ENCODE data around the gene MRPL42. TPM values are rescaled to one million over a fixed set of nuclear protein-coding genes. Genes with fewer than 3 reads are reported as not detected.
A peak's percentile ranks its signal among the peaks of the same experiment; 100 is the strongest.
"Not testable (repeated sequence)": the region's sequence is repeated elsewhere in the genome, so short reads cannot be mapped to it uniquely, and the experiment has no call there.

MRPL42 gene
- total and polyA plus RNA-seq, 4 experiments from 2014 or later: 40.1 to 92.8 (median 59.4) TPM

GRCh38 chr12:93427779-93428564 lies 39.3 kb upstream of the MRPL42 start:
- peak overlapping the region in 6 of 8 donors; percentile 21 to 75 (median 38) for H3K4me3 Mint-ChIP-seq

GRCh38 chr12:93429448-93429847 lies 37.9 kb upstream of the MRPL42 start:
- no peaks in the 10 kb centered on the region for H3K9me3 ChIP-seq (ENCODE audit: control insufficient read depth in 1 of 2, low read length in 2 of 2)
- Mint-ChIP-seq H3K27me3 (no peaks in the 10 kb centered on the region), H3K27ac (peak overlapping the region in 1 of 7 donors; percentile 53), H3K9me3 (no peaks in the 10 kb centered on the region), H3K36me3 (no peaks in the 10 kb centered on the region), H3K4me3 (peak overlapping the region in 2 of 8 donors; percentile 29 to 31), H3K4me1 (peaks cover 60 to 90% (median 75%) of the 10 kb centered on the region in 4 donors)
- H3K27ac ChIP-seq (ENCODE audit: low read depth, low read length): no peak overlapping the region
- H3K4me1 ChIP-seq (ENCODE audit: insufficient read depth, low read length): peaks cover 95% of the 10 kb centered on the region
- intact Hi-C loops (cut with micrococcal nuclease): no loop called here
- POLR2A ChIA-PET (ENCODE audit: partially characterized antibody): interaction anchor here (1.1 kb wide), 1 partner anchor 17 kb away, joined by 4 read pairs; no protein-coding TSS in a partner anchor
- CTCF ChIA-PET (ENCODE audit: partially characterized antibody): interaction anchor here (0.5 to 3.4 kb wide), 4 partner anchors 8 to 533 kb away, joined by 3 to 30 read pairs (median 6); no protein-coding TSS in a partner anchor
- no peak for DNase-seq
- H3K4me3 ChIP-seq (ENCODE audit: low read length in 2 of 2): no peak overlapping the region
- no peaks in the 10 kb centered on the region for H3K36me3 ChIP-seq (ENCODE audit: insufficient read depth, low read length)
- H3K27me3 ChIP-seq (ENCODE audit: insufficient read depth, low read length): no peaks in the 10 kb centered on the region

More at GRCh38 chr12:93427779-93428564, 39.3 kb upstream of the MRPL42 start:
- H3K4me3 ChIP-seq (ENCODE audit: low read length in 2 of 2): no peak overlapping the region
- ChIA-PET CTCF (ENCODE audit: partially characterized antibody) (interaction anchor here (2.6 to 3.4 kb wide), 2 partner anchors 8 to 10 kb away, joined by 10 to 30 read pairs; no protein-coding TSS in a partner anchor), POLR2A (ENCODE audit: partially characterized antibody) (no interaction called here)
- no peaks in the 10 kb centered on the region for H3K9me3 ChIP-seq (ENCODE audit: control insufficient read depth in 1 of 2, low read length in 2 of 2)
- DNase-seq: no peak
- H3K4me1 Mint-ChIP-seq: peaks cover 65 to 91% (median 77%) of the 10 kb centered on the region in 4 donors
- H3K27ac Mint-ChIP-seq: peak overlapping the region in 5 of 7 donors; percentile 38 to 75 (median 48)
- no peak overlapping the region for H3K27ac ChIP-seq (ENCODE audit: low read depth, low read length)
- peaks cover 95% of the 10 kb centered on the region for H3K4me1 ChIP-seq (ENCODE audit: insufficient read depth, low read length)
- no peaks in the 10 kb centered on the region for H3K36me3 Mint-ChIP-seq
- H3K27me3 ChIP-seq (ENCODE audit: insufficient read depth, low read length): no peaks in the 10 kb centered on the region
- H3K27me3 Mint-ChIP-seq: no peaks in the 10 kb centered on the region
- H3K9me3 Mint-ChIP-seq: no peaks in the 10 kb centered on the region
- H3K36me3 ChIP-seq (ENCODE audit: insufficient read depth, low read length): no peaks in the 10 kb centered on the region
- intact Hi-C loops (cut with micrococcal nuclease): no loop called here

GRCh38 chr12:93429852-93430251 lies 37.5 kb upstream of the MRPL42 start:
- no peak overlapping the region for H3K27ac ChIP-seq (ENCODE audit: low read depth, low read length)
- no peaks in the 10 kb centered on the region for H3K9me3 ChIP-seq (ENCODE audit: control insufficient read depth in 1 of 2, low read length in 2 of 2)
- DNase-seq: no peak
- Mint-ChIP-seq H3K9me3 (no peaks in the 10 kb centered on the region), H3K36me3 (no peaks in the 10 kb centered on the region), H3K4me3 (peak overlapping the region in 4 of 8 donors; percentile 27 to 63 (median 44)), H3K4me1 (peaks cover 57 to 90% (median 72%) of the 10 kb centered on the region in 4 donors), H3K27ac (peak overlapping the region in 2 of 7 donors; percentile 2 to 54), H3K27me3 (no peaks in the 10 kb centered on the region)
- POLR2A ChIA-PET (ENCODE audit: partially characterized antibody): interaction anchor here (1.1 kb wide), 1 partner anchor 17 kb away, joined by 4 read pairs; no protein-coding TSS in a partner anchor
- H3K4me1 ChIP-seq (ENCODE audit: insufficient read depth, low read length): peaks cover 94% of the 10 kb centered on the region
- CTCF ChIA-PET (ENCODE audit: partially characterized antibody): interaction anchor here (0.7 to 3.4 kb wide), 3 partner anchors 8 to 442 kb away, joined by 3 to 30 read pairs (median 10); no protein-coding TSS in a partner anchor
- intact Hi-C loops (cut with micrococcal nuclease): no loop called here
- H3K36me3 ChIP-seq (ENCODE audit: insufficient read depth, low read length): no peaks in the 10 kb centered on the region
- H3K27me3 ChIP-seq (ENCODE audit: insufficient read depth, low read length): no peaks in the 10 kb centered on the region
- no peak overlapping the region for H3K4me3 ChIP-seq (ENCODE audit: low read length in 2 of 2)

GRCh38 chr12:93430280-93430679 lies 37.0 kb upstream of the MRPL42 start:
- intact Hi-C loops (cut with micrococcal nuclease): no loop called here
- Histone ChIP-seq H3K27me3 (ENCODE audit: insufficient read depth, low read length) (no peaks in the 10 kb centered on the region), H3K27ac (ENCODE audit: low read depth, low read length) (no peak overlapping the region), H3K4me1 (ENCODE audit: insufficient read depth, low read length) (peaks cover 94% of the 10 kb centered on the region), H3K36me3 (ENCODE audit: insufficient read depth, low read length) (no peaks in the 10 kb centered on the region), H3K4me3 (ENCODE audit: low read length in 2 of 2) (no peak overlapping the region), H3K9me3 (ENCODE audit: control insufficient read depth in 1 of 2, low read length in 2 of 2) (no peaks in the 10 kb centered on the region)
- H3K4me1 Mint-ChIP-seq: peaks cover 55 to 90% (median 71%) of the 10 kb centered on the region in 4 donors
- POLR2A ChIA-PET (ENCODE audit: partially characterized antibody): interaction anchor here (1.1 kb wide), 1 partner anchor 16 kb away, joined by 4 read pairs; no protein-coding TSS in a partner anchor
- CTCF ChIA-PET (ENCODE audit: partially characterized antibody): interaction anchor here (1.0 to 2.6 kb wide), 3 partner anchors 10 to 48 kb away, joined by 3 to 30 read pairs (median 14); no protein-coding TSS in a partner anchor
- peak overlapping the region in 2 of 7 donors; percentile 2 to 54 for H3K27ac Mint-ChIP-seq
- peak overlapping the region in 4 of 8 donors; percentile 18 to 63 (median 42) for H3K4me3 Mint-ChIP-seq
- no peaks in the 10 kb centered on the region for H3K9me3 Mint-ChIP-seq
- no peak for DNase-seq
- no peaks in the 10 kb centered on the region for H3K27me3 Mint-ChIP-seq
- H3K36me3 Mint-ChIP-seq: no peaks in the 10 kb centered on the region

GRCh38 chr12:93432031-93432430 lies 35.3 kb upstream of the MRPL42 start:
- peak overlapping the region in 5 of 8 donors; percentile 31 to 55 (median 34) for H3K4me3 Mint-ChIP-seq
- peak overlapping the region in 1 of 7 donors; percentile 38 for H3K27ac Mint-ChIP-seq
- intact Hi-C loops (cut with micrococcal nuclease); H3K36me3 Mint-ChIP-seq; DNase-seq; H3K9me3 Mint-ChIP-seq; H3K27me3 Mint-ChIP-seq; H3K4me3 ChIP-seq (ENCODE audit: low read length in 2 of 2); H3K27me3 ChIP-seq (ENCODE audit: insufficient read depth, low read length); H3K27ac ChIP-seq (ENCODE audit: low read depth, low read length); H3K9me3 ChIP-seq (ENCODE audit: control insufficient read depth in 1 of 2, low read length in 2 of 2); H3K36me3 ChIP-seq (ENCODE audit: insufficient read depth, low read length): not testable (repeated sequence)
- H3K4me1 Mint-ChIP-seq: peaks cover 50 to 89% (median 68%) of the 10 kb centered on the region in 4 donors
- H3K4me1 ChIP-seq (ENCODE audit: insufficient read depth, low read length): peaks cover 94% of the 10 kb centered on the region
- CTCF ChIA-PET (ENCODE audit: partially characterized antibody): interaction anchor here (1.6 to 2.0 kb wide), 2 partner anchors 12 to 670 kb away, joined by 7 to 14 read pairs; no protein-coding TSS in a partner anchor
- POLR2A ChIA-PET (ENCODE audit: partially characterized antibody): interaction anchor here (1.0 kb wide), 1 partner anchor 12 kb away, joined by 3 read pairs; no protein-coding TSS in a partner anchor

- H3K4me3 Mint-ChIP-seq: peak overlapping the region in 2 of 8 donors; percentile 34 to 55
- H3K36me3 ChIP-seq (ENCODE audit: insufficient read depth, low read length): no peaks in the 10 kb centered on the region
Observed at GRCh38 chr12:93434256-93434865, 33.0 kb upstream of the MRPL42 start.

More at GRCh38 chr12:93434256-93434865, 33.0 kb upstream of the MRPL42 start:
- Histone ChIP-seq H3K27ac (ENCODE audit: low read depth, low read length) (no peak overlapping the region), H3K27me3 (ENCODE audit: insufficient read depth, low read length) (no peaks in the 10 kb centered on the region), H3K4me3 (ENCODE audit: low read length in 2 of 2) (no peak overlapping the region), H3K9me3 (ENCODE audit: control insufficient read depth in 1 of 2, low read length in 2 of 2) (no peaks in the 10 kb centered on the region), H3K4me1 (ENCODE audit: insufficient read depth, low read length) (peaks cover 94% of the 10 kb centered on the region)
- H3K4me1 Mint-ChIP-seq: peaks cover 59 to 92% (median 74%) of the 10 kb centered on the region in 4 donors
- intact Hi-C loops (cut with micrococcal nuclease): no loop called here
- H3K36me3 Mint-ChIP-seq: no peaks in the 10 kb centered on the region
- POLR2A ChIA-PET (ENCODE audit: partially characterized antibody): no interaction called here
- CTCF ChIA-PET (ENCODE audit: partially characterized antibody): interaction anchor here (0.5 to 7.7 kb wide), 3 partner anchors 13 to 37 kb away, joined by 3 to 75 read pairs (median 4); no protein-coding TSS in a partner anchor
- no peaks in the 10 kb centered on the region for H3K27me3 Mint-ChIP-seq
- H3K27ac Mint-ChIP-seq: no peak overlapping the region
- no peak for DNase-seq
- H3K9me3 Mint-ChIP-seq: no peaks in the 10 kb centered on the region
